PFSK-1 (cell line): Measurements from ENCODE around the gene PVALB.

Source experiments
- POLR2AphosphoS5 ChIP-seq: IDR thresholded peaks from 2 replicates; pipeline ENCODE4 v1.6.1; 2012; ENCODE audit warnings: low read depth, mild to moderate bottlenecking, control low read depth, low read length, moderate library complexity
- SIN3A ChIP-seq: IDR thresholded peaks from 2 replicates; pipeline ENCODE4 v1.6.1; 2012; ENCODE audit warnings: mild to moderate bottlenecking, low read length, moderate library complexity, borderline replicate concordance; ENCODE audit not compliant: insufficient read depth
- TAF1 ChIP-seq: IDR thresholded peaks from 2 replicates; pipeline ENCODE4 v1.6.1; 2012; ENCODE audit warnings: low read length, control low read depth, borderline replicate concordance; ENCODE audit not compliant: insufficient read depth

- TF ChIP-seq SIN3A (no peak), POLR2AphosphoS5 (no peak), TAF1 (no peak)
These were observed 652 bp upstream of the PVALB start for GRCh38 chr22:36817525-36817848.
